ENCODE results near the gene JAKMIP1. TPM values are rescaled to one million over a fixed set of nuclear protein-coding genes. Genes with fewer than 3 reads are reported as not detected.

JAKMIP1 gene
- total RNA-seq, 2 donors from 2014 or later: 0.78 to 1.3 TPM

DNA sequence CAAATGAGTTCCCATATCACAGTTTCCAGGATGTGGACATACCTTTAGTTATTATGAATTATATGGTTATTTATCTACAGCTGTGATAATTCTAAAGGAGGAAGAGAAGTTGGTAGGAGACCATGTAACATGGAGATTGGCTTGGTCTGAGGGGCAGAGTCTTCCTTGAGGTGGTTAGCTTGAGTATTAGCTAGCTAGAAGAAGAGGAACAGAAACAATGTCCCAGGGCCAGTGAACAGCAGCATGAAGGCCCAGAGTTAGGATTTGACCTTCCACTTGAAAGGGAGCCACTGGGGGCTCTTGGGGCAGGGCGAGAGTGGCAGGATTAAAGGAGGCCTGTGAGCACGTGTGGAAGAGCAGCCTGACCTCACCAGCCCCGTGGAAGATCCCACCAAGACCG is 5.6 kb upstream of the JAKMIP1 start:
- 79 to 80% methylated on average over 3 to 4 of the region's 4 CpGs for WGBS, 2 donors
- H3K27ac ChIP-seq: no peak overlapping the region
- H3K36me3 ChIP-seq (replicated peaks in 1 of 2; ENCODE audit: insufficient read depth in 1 of 2, low read depth in 2 of 2): no peaks in the 10 kb centered on the region
- peaks cover 0 to 8% (median 0%) of the 10 kb centered on the region in 3 donors for H3K9me3 ChIP-seq
- H3K4me3 ChIP-seq: no peak overlapping the region
- DNase-seq (no peak), ATAC-seq (no peak)
- peaks cover 2% of the 10 kb centered on the region for H3K4me1 ChIP-seq
- H3K27me3 ChIP-seq: no peaks in the 10 kb centered on the region
- no peak for TF ChIP-seq POLR2A (IDR thresholded peaks at IDR 0.05)
- TF ChIP-seq, protein P1, sequence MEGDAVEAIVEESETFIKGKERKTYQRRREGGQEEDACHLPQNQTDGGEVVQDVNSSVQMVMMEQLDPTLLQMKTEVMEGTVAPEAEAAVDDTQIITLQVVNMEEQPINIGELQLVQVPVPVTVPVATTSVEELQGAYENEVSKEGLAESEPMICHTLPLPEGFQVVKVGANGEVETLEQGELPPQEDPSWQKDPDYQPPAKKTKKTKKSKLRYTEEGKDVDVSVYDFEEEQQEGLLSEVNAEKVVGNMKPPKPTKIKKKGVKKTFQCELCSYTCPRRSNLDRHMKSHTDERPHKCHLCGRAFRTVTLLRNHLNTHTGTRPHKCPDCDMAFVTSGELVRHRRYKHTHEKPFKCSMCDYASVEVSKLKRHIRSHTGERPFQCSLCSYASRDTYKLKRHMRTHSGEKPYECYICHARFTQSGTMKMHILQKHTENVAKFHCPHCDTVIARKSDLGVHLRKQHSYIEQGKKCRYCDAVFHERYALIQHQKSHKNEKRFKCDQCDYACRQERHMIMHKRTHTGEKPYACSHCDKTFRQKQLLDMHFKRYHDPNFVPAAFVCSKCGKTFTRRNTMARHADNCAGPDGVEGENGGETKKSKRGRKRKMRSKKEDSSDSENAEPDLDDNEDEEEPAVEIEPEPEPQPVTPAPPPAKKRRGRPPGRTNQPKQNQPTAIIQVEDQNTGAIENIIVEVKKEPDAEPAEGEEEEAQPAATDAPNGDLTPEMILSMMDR (IDR thresholded peaks at IDR 0.05): no peak
- intact Hi-C loops (cut with DNase I): no loop called here

DNA sequence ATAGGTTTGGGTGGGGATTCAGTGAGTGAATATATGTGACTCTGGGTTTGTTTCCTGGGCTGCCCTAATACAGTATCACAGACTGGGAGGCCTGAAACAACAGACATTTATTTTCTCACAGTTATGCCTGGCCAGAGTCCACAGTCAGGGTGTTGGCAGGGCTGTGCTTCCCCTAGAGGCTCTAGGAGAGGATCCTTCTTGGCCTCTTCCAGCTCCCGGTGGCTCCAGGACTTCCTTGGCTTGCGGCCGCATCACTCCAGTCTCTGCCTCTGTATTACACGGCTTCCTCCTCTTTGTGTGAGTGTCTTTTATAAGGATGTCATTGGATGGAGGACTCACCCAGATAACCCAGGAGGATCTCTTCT is 5.2 kb upstream of the JAKMIP1 start:
- WGBS, 2 donors: 65 to 73% methylated on average over 4 of the region's 4 CpGs
- no peaks in the 10 kb centered on the region for H3K27me3 ChIP-seq
- no peak overlapping the region for H3K4me3 ChIP-seq
- no peak for ATAC-seq
- H3K27ac ChIP-seq: no peak overlapping the region
- no peak for DNase-seq
- H3K9me3 ChIP-seq: peaks cover 0 to 8% (median 0%) of the 10 kb centered on the region in 3 donors
- H3K4me1 ChIP-seq: peaks cover 6% of the 10 kb centered on the region
- H3K36me3 ChIP-seq (replicated peaks in 1 of 2; ENCODE audit: insufficient read depth in 1 of 2, low read depth in 2 of 2): no peaks in the 10 kb centered on the region
- TF ChIP-seq POLR2A (IDR thresholded peaks at IDR 0.05): no peak
- TF ChIP-seq, protein P1 (IDR thresholded peaks at IDR 0.05): no peak
- intact Hi-C loops (cut with DNase I): no loop called here

DNA sequence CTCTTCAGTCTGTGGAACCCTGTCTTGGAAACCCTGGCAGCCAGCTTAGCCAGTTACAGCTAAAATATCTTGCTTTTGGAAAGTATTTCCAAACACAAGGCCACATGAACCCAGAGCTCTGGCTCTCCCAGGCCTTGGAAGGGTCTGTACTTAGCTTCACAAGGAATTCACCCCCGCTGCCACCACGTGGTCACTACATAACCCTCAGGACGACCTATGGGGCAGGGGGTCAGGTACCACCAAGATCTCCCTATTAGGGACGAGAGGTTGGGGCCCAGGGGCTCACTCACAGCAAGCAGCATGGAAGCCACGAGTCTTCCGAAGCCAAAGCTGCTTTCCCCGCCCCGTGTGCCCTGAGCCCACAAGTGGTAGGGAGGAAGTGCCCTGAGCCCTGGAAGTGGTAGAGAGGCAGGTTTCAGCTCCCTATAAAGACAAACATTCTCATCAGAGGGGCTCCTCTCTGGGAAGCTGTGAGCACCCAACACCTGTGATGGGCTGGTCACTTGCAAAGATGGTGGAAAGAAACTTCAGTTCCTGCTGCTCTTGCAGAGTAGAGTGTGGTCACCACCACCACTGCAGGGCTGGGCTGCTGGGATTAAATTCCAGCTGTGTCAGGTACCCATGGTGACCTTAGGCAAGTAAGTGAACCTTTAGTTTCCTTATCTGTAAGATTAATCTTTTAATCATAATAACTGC is 4.7 kb upstream of the JAKMIP1 start:
- H3K4me1 ChIP-seq: peaks cover 9% of the 10 kb centered on the region
- intact Hi-C loops (cut with DNase I): no loop called here
- no peaks in the 10 kb centered on the region for H3K36me3 ChIP-seq (replicated peaks in 1 of 2; ENCODE audit: insufficient read depth in 1 of 2, low read depth in 2 of 2)
- H3K27me3 ChIP-seq: no peaks in the 10 kb centered on the region
- H3K27ac ChIP-seq: no peak overlapping the region
- ATAC-seq (no peak), DNase-seq (no peak)
- peaks cover 0 to 8% (median 0%) of the 10 kb centered on the region in 3 donors for H3K9me3 ChIP-seq
- no peak for TF ChIP-seq POLR2A (IDR thresholded peaks at IDR 0.05)
- 42 to 66% methylated on average over 4 to 8 of the region's 8 CpGs for WGBS, 2 donors
- H3K4me3 ChIP-seq: no peak overlapping the region

DNA sequence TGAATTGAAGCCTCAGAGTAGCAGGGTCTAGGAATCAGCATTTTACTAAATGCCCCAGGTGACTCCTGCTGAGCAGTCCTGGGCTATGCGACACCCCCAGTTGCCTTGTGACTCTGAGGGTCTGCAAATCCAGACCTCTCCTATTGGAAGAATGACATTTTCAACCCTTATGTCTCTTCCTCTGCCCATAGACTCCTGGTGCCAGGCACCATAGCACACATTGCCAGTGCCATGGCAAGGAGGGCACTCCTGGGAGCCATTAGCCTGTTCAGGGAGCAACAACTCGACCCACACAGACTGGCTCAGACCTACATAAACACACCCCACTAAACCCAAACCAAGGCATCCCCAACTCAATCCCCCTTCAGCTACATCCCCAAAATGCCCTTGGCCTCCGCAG is 3.7 kb upstream of the JAKMIP1 start:
- DNase-seq: no peak
- H3K9me3 ChIP-seq: peaks cover 0 to 8% (median 0%) of the 10 kb centered on the region in 3 donors
- 90 to 95% methylated on average over 2 to 3 of the region's 3 CpGs for WGBS, 2 donors
- peaks cover 18% of the 10 kb centered on the region for H3K4me1 ChIP-seq
- no peak for TF ChIP-seq POLR2A (IDR thresholded peaks at IDR 0.05)
- TF ChIP-seq, protein P1 (IDR thresholded peaks at IDR 0.05): no peak
- H3K27ac ChIP-seq: no peak overlapping the region
- H3K36me3 ChIP-seq (replicated peaks in 1 of 2; ENCODE audit: insufficient read depth in 1 of 2, low read depth in 2 of 2): no peaks in the 10 kb centered on the region
- no peak for ATAC-seq
- H3K4me3 ChIP-seq: no peak overlapping the region
- intact Hi-C loops (cut with DNase I): no loop called here
- peaks cover 0 to 7% of the 10 kb centered on the region in 2 donors for H3K27me3 ChIP-seq

- Histone ChIP-seq H3K27me3 (peaks cover 0 to 21% of the 10 kb centered on the region in 2 donors), H3K27ac (no peak overlapping the region), H3K9me3 (peaks cover 0 to 8% (median 0%) of the 10 kb centered on the region in 3 donors), H3K36me3 (replicated peaks in 1 of 2; ENCODE audit: insufficient read depth in 1 of 2, low read depth in 2 of 2) (no peaks in the 10 kb centered on the region), H3K4me3 (no peak overlapping the region), H3K4me1 (peaks cover 24% of the 10 kb centered on the region)
- TF ChIP-seq POLR2A (IDR thresholded peaks at IDR 0.05): no peak
- TF ChIP-seq, protein P1 (IDR thresholded peaks at IDR 0.05): no peak
- ATAC-seq (no peak), DNase-seq (no peak)
- 70 to 76% methylated on average over 4 to 7 of the region's 7 CpGs for WGBS, 2 donors
- intact Hi-C loops (cut with DNase I): no loop called here
Measured at GRCh38 chr4:6201580-6202091, 1.3 kb upstream of the JAKMIP1 start.

Measured in body of pancreas (tissue), 4 donors.